H1 (cell line): Measurements from ENCODE around the gene CFAP100. TPM values are rescaled to one million over a fixed set of nuclear protein-coding genes. Genes with fewer than 3 reads are reported as not detected.

Experiments
- CTCF ChIA-PET: fragments of 300-600 bp; sonication (Branson Sonifier 250); formaldehyde crosslinking; loops from one replicate; lab custom pipeline; 2021; ENCODE audit not compliant: partially characterized antibody; lab: Charles Lee
- POLR2A ChIA-PET: fragments of 300-600 bp; sonication (Branson Sonifier 250); formaldehyde crosslinking; loops from one replicate; lab custom pipeline; 2021; ENCODE audit warnings: inconsistent platforms; ENCODE audit not compliant: partially characterized antibody; lab: Charles Lee
- DNase-seq, 2 experiments: peaks; one replicate each; pipeline versions ENCODE4 v3.0.0 to v3.0.0-alpha.2; 2010 to 2022; ENCODE audit warnings: low spot score in 2 of 2, low read depth in 1 of 2, mixed read lengths in 1 of 2
- FAIRE-seq: peaks from 2 replicates; lab custom pipeline; 2011; peaks lifted over from hg19 to GRCh38; lab: Jason Lieb, UNC
- H2AFZ ChIP-seq: 2 replicates; pipeline ENCODE4 v1.8.1; 2012; ENCODE audit warnings: low read length, inconsistent platforms
- H2AK5ac ChIP-seq: 2 replicates; pipeline ENCODE4 v1.6.1; 2013; ENCODE audit warnings: low read depth, low read length
- H2BK120ac ChIP-seq: replicated peaks from 2 replicates; pipeline ENCODE3; 2013; ENCODE audit warnings: low read depth, low read length, inconsistent platforms
- H2BK12ac ChIP-seq: 2 replicates; pipeline ENCODE4 v1.6.1; 2013; ENCODE audit warnings: low read depth, low read length
- H2BK15ac ChIP-seq: 2 replicates; pipeline ENCODE4 v1.6.1; 2013; ENCODE audit warnings: low read length
- H2BK20ac ChIP-seq: 2 replicates; pipeline ENCODE4 v1.6.1; 2013; ENCODE audit warnings: low read length
- H2BK5ac ChIP-seq: 2 replicates; pipeline ENCODE4 v1.6.1; 2013; ENCODE audit warnings: low read depth, low read length
- H3K14ac ChIP-seq: 2 replicates; pipeline ENCODE4 v1.6.1; 2013; ENCODE audit warnings: inconsistent platforms; ENCODE audit not compliant: insufficient read length
- H3K18ac ChIP-seq: 2 replicates; pipeline ENCODE4 v1.6.1; 2013; ENCODE audit warnings: low read length; ENCODE audit errors: extremely low read depth
- H3K23ac ChIP-seq: 2 replicates; pipeline ENCODE4 v1.6.1; 2013; ENCODE audit warnings: inconsistent platforms; ENCODE audit not compliant: insufficient read length
- H3K23me2 ChIP-seq: 2 replicates; pipeline ENCODE4 v1.6.1; 2013; ENCODE audit warnings: low read depth, low read length
- H3K27ac ChIP-seq: 2 replicates; pipeline ENCODE4 v1.6.1; 2011; ENCODE audit warnings: low read depth, low read length, inconsistent platforms
- H3K27me3 ChIP-seq, 4 experiments: replicated peaks in 1 of 4; 1 replicate in 1 of 4; 2 replicates in 3 of 4; pipeline versions ENCODE4 v1.6.1 to v1.8.1; 2011 to 2013; ENCODE audit warnings: low read length in 3 of 4, mild to moderate bottlenecking in 3 of 4, inconsistent platforms in 2 of 4, mixed read lengths in 2 of 4, moderate library complexity in 1 of 4; ENCODE audit not compliant: control insufficient read depth in 3 of 4, insufficient read depth in 3 of 4; ENCODE audit errors: extremely low read depth in 1 of 4
- H3K36me3 ChIP-seq, 4 experiments: 2 replicates each; pipeline versions ENCODE4 v1.6.1 to v1.8.1; 2011 to 2013; ENCODE audit warnings: mild to moderate bottlenecking in 4 of 4, low read length in 3 of 4, moderate library complexity in 2 of 4, control low read depth in 1 of 4, inconsistent platforms in 1 of 4; ENCODE audit not compliant: insufficient read depth in 4 of 4, control insufficient read depth in 2 of 4
- H3K4ac ChIP-seq: replicated peaks from 2 replicates; pipeline ENCODE3; 2013; ENCODE audit warnings: low read length, low read depth, mixed read lengths, inconsistent platforms; ENCODE audit not compliant: insufficient read length
- H3K4me1 ChIP-seq, 4 experiments: replicated peaks in 1 of 4; 1 replicate in 1 of 4; 2 replicates in 3 of 4; pipeline versions ENCODE4 v1.6.1 to v1.8.1; 2011 to 2013; ENCODE audit warnings: low read length in 3 of 4, inconsistent platforms in 2 of 4, mixed read lengths in 1 of 4; ENCODE audit not compliant: insufficient read depth in 4 of 4, control insufficient read depth in 3 of 4
- H3K4me2 ChIP-seq, 2 experiments: 2 replicates each; pipeline versions ENCODE4 v1.6.1 to v1.8.1; 2011 to 2013; ENCODE audit warnings: low read depth in 2 of 2, low read length in 2 of 2, control low read depth in 1 of 2, inconsistent platforms in 1 of 2, mild to moderate bottlenecking in 1 of 2; ENCODE audit not compliant: insufficient read depth in 1 of 2
- H3K4me3 ChIP-seq, 4 experiments: fragments of 200-600, 300-600 bp in 1 of 4; sonication (generic), shearing (Covaris generic), sonication (Bioruptor Twin) in 1 of 4; 2 replicates each; pipeline versions ENCODE4 v1.5.1 to v1.8.1; 2011 to 2016; ENCODE audit warnings: low read length in 4 of 4, low read depth in 3 of 4, control low read depth in 2 of 4, inconsistent platforms in 2 of 4, mild to moderate bottlenecking in 2 of 4, mixed read lengths in 1 of 4, moderate library complexity in 1 of 4; ENCODE audit not compliant: insufficient read depth in 2 of 4; ENCODE audit errors: extremely low read depth in 1 of 4
- H3K56ac ChIP-seq: replicated peaks from 2 replicates; pipeline ENCODE3; 2013; ENCODE audit warnings: low read depth, mild to moderate bottlenecking, mixed read lengths, low read length, inconsistent platforms; ENCODE audit not compliant: insufficient read length
- H3K79me1 ChIP-seq: 2 replicates; pipeline ENCODE4 v1.6.1; 2013; ENCODE audit warnings: low read depth, low read length, control low read depth
- H3K79me2 ChIP-seq, 2 experiments: 2 replicates each; pipeline versions ENCODE4 v1.6.1 to v1.8.1; 2012 to 2013; ENCODE audit warnings: low read length in 2 of 2, mild to moderate bottlenecking in 2 of 2, inconsistent platforms in 1 of 2; ENCODE audit not compliant: insufficient read depth in 2 of 2, control insufficient read depth in 1 of 2
- H3K9ac ChIP-seq, 4 experiments: replicated peaks in 1 of 4; 1 replicate in 1 of 4; 2 replicates in 3 of 4; pipeline versions ENCODE4 v1.6.1 to v1.8.1; 2011 to 2013; ENCODE audit warnings: low read depth in 3 of 4, low read length in 3 of 4, control low read depth in 2 of 4, mild to moderate bottlenecking in 2 of 4, moderate library complexity in 2 of 4, inconsistent platforms in 1 of 4; ENCODE audit errors: extremely low read depth in 1 of 4
- H3K9me3 ChIP-seq, 2 experiments: 2 replicates each; pipeline versions ENCODE4 v1.6.1 to v1.8.1; 2012 to 2013; ENCODE audit warnings: mild to moderate bottlenecking in 2 of 2, moderate library complexity in 2 of 2, control low read depth in 1 of 2, inconsistent platforms in 1 of 2, low read depth in 1 of 2, low read length in 1 of 2, mixed read lengths in 1 of 2; ENCODE audit not compliant: insufficient read depth in 2 of 2
- H4K20me1 ChIP-seq, 2 experiments: replicated peaks in 1 of 2; 2 replicates each; pipeline versions ENCODE3 to v1.8.1; 2011 to 2013; ENCODE audit warnings: inconsistent platforms in 2 of 2, low read length in 2 of 2, mild to moderate bottlenecking in 1 of 2; ENCODE audit not compliant: insufficient read depth in 2 of 2, control insufficient read depth in 1 of 2
- H4K5ac ChIP-seq: 2 replicates; pipeline ENCODE4 v1.6.1; 2013; ENCODE audit warnings: low read length, low read depth, mixed read lengths, inconsistent platforms; ENCODE audit not compliant: insufficient read length
- H4K8ac ChIP-seq: 2 replicates; pipeline ENCODE4 v1.8.0; 2013; ENCODE audit warnings: mild to moderate bottlenecking, moderate library complexity, low read length, inconsistent platforms; ENCODE audit not compliant: insufficient read depth; ENCODE audit errors: extremely low read depth
- H4K91ac ChIP-seq: replicated peaks from 2 replicates; pipeline ENCODE3; 2013; ENCODE audit warnings: low read length, mixed read lengths, inconsistent platforms; ENCODE audit not compliant: insufficient read length
- ATF3 ChIP-seq: IDR thresholded peaks from 2 replicates; pipeline ENCODE4 v1.6.1; 2011; ENCODE audit warnings: low read depth, mild to moderate bottlenecking, low read length; ENCODE audit not compliant: insufficient read depth
- CREB1 ChIP-seq: IDR thresholded peaks from 2 replicates; pipeline ENCODE4 v1.6.1; 2012; ENCODE audit warnings: inconsistent platforms
- RAD21 ChIP-seq, 2 experiments: IDR thresholded peaks in 1 of 2; conservative IDR thresholded peaks in 1 of 2; 2 replicates each; pipeline ENCODE4 v1.6.1; 2011; ENCODE audit warnings: low read depth in 2 of 2, low read length in 2 of 2, improper control_type of control experiment in 1 of 2, inconsistent platforms in 1 of 2, mild to moderate bottlenecking in 1 of 2, moderate library complexity in 1 of 2
- RBBP5 ChIP-seq: IDR thresholded peaks from 2 replicates; pipeline ENCODE4 v1.7.1; 2012; ENCODE audit warnings: low read depth, mild to moderate bottlenecking, inconsistent platforms, low read length, moderate library complexity, borderline replicate concordance
- RFX5 ChIP-seq: IDR thresholded peaks from 2 replicates; pipeline ENCODE4 v1.6.1; 2011; ENCODE audit warnings: low read depth, low read length, improper control_type of control experiment, borderline replicate concordance
- SP1 ChIP-seq: IDR thresholded peaks from 2 replicates; pipeline ENCODE4 v1.6.1; 2011; ENCODE audit warnings: low read depth, low read length
- SP2 ChIP-seq: IDR thresholded peaks from 2 replicates; pipeline ENCODE4 v1.6.1; 2012; ENCODE audit warnings: mild to moderate bottlenecking, low read length, inconsistent platforms
- SUZ12 ChIP-seq: fragments of 200-600 bp; sonication (generic); IDR thresholded peaks from 2 replicates; pipeline ENCODE4 v1.6.1; 2012; ENCODE audit warnings: mild to moderate bottlenecking, inconsistent platforms, low read length, moderate library complexity, mixed read lengths
- TEAD4 ChIP-seq: IDR thresholded peaks from 2 replicates; pipeline ENCODE4 v1.6.1; 2012; ENCODE audit warnings: low read depth, low read length, inconsistent platforms, mixed read lengths
- WGBS, 2 experiments: shearing (Covaris generic) in 1 of 2; methylation state at CpG; one replicate each; pipeline versions ENCODE4 v1.1.6 to v1.1.7; 2013 to 2015; ENCODE audit warnings: low lambda C conversion rate in 2 of 2, mixed read lengths in 2 of 2, inconsistent platforms in 1 of 2, low coverage in 1 of 2, missing lambda C conversion rate in 1 of 2; ENCODE audit not compliant: insufficient replicate concordance in 2 of 2, insufficient coverage in 1 of 2, insufficient read length in 1 of 2; ENCODE audit errors: extremely low coverage in 1 of 2, missing lambda C conversion rate in 1 of 2; 5-methylcytosine and 5-hydroxymethylcytosine counted together
- polyA plus RNA-seq, 7 experiments: library from polyadenylated mRNA; depleted of rRNA in 3 of 7; stranded (reverse) in 5 of 7; unstranded in 2 of 7; fragments of >200 nt in 5 of 7; fragments of 200-250 nt in 2 of 7; gene quantifications; 1 replicate in 5 of 7; 2 replicates in 1 of 7; 4 replicates in 1 of 7; pipeline versions ENCODE4 v1.2.1 to v1.2.3, GENCODE V29; 2011 to 2013; ENCODE audit warnings: missing spikeins in 2 of 7, mixed read lengths in 2 of 7
- total RNA-seq: library from RNA; stranded (reverse); fragmentation: NEBNext Ultra II Directional; extraction: Animal tissue kit (Norgen Biotek cat#: 25700); gene quantifications from 2 replicates; pipeline ENCODE4 v1.2.1, GENCODE V29; 2021

Gene CFAP100
- total and polyA plus RNA-seq, 2 of the 8 experiments (the other 6 are each of a cell fraction or from before 2014, with no cell fraction given) = 0.17 TPM; not detected in 1

- H2BK5ac ChIP-seq = no peak overlapping the region
- no peak overlapping the region for H2AK5ac ChIP-seq
- no peak overlapping the region for H3K4me2 ChIP-seq
- H3K23ac ChIP-seq = no peak overlapping the region
- H3K36me3 ChIP-seq = no peaks in the 10 kb centered on the region
- POLR2A ChIA-PET = no interaction called here
- no peak overlapping the region for H2BK12ac ChIP-seq
- no peaks in the 10 kb centered on the region for H4K20me1 ChIP-seq
- no peak overlapping the region for H3K4ac ChIP-seq
- H2BK20ac ChIP-seq = no peak overlapping the region
- H3K79me1 ChIP-seq = no peaks in the 10 kb centered on the region
- no peak overlapping the region for H4K91ac ChIP-seq
- no peak overlapping the region for H2BK15ac ChIP-seq
- H2BK120ac ChIP-seq = no peak overlapping the region
- H3K18ac ChIP-seq = no peak overlapping the region
- no peak overlapping the region for H3K56ac ChIP-seq
- H3K27ac ChIP-seq = no peak overlapping the region
- no peak overlapping the region for H3K9ac ChIP-seq
- 92% methylated on average over 1 of the region's 1 CpG; no CpG with 5 or more reads in 1 of the 2 experiments for WGBS, 2 experiments
- H3K23me2 ChIP-seq = peaks cover 6% of the 10 kb centered on the region; the same call in 1 of the 2 replicates
- CTCF ChIA-PET = interaction anchor here (0.7 to 5.2 kb wide), 10 partner anchors 11 to 288 kb away, joined by 3 to 35 read pairs (median 3); partner anchors contain the start of gene KLF15
- H2AFZ ChIP-seq = no peak overlapping the region
- H3K79me2 ChIP-seq = no peaks in the 10 kb centered on the region
- H3K14ac ChIP-seq = no peak overlapping the region
- no peak overlapping the region for H4K5ac ChIP-seq
- H4K8ac ChIP-seq = no peak overlapping the region
- peaks cover 0 to 12% (median 4%) of the 10 kb centered on the region in 4 experiments; a peak in 4 of 7 replicates for H3K4me1 ChIP-seq
- no peaks in the 10 kb centered on the region for H3K9me3 ChIP-seq
- DNase-seq (no peak), FAIRE-seq (no peak)
- peaks cover 9 to 40% (median 33%) of the 10 kb centered on the region in 4 experiments for H3K27me3 ChIP-seq
- H3K4me3 ChIP-seq = no peak overlapping the region
- no peak for TF ChIP-seq SP2
- TF ChIP-seq ATF3 = no peak
- no peak for TF ChIP-seq CREB1
- no peak for TF ChIP-seq SP1
- TF ChIP-seq SUZ12 = no peak
- TF ChIP-seq RFX5 = no peak
- TF ChIP-seq RBBP5 = no peak
- TF ChIP-seq RAD21 (IDR thresholded peaks at IDR 0.05 in 1 of 2, conservative IDR thresholded peaks at IDR 0.05 in 1 of 2; ENCODE audit: low read depth in 2 of 2, low read length in 2 of 2) = no peak
- no peak for TF ChIP-seq TEAD4
These were observed 3.1 kb upstream of the CFAP100 start for GRCh38 chr3:126391631-126392030.
